Skeletal muscle satellite cell (primary cell): ENCODE measurements around the gene RASSF4.

Experiments used
- H3K27me3 ChIP-seq: 2 replicates; pipeline ENCODE4 v1.7.0; 2013; ENCODE audit warnings: low read length; ENCODE audit not compliant: control insufficient read depth, insufficient read depth
- H3K36me3 ChIP-seq: 2 replicates; pipeline ENCODE4 v1.7.0; 2013; ENCODE audit warnings: mild to moderate bottlenecking, control low read depth, low read length; ENCODE audit not compliant: insufficient read depth
- H3K4me1 ChIP-seq: 2 replicates; pipeline ENCODE4 v1.7.0; 2013; ENCODE audit warnings: low read length; ENCODE audit not compliant: control insufficient read depth, insufficient read depth
- H3K4me2 ChIP-seq: 2 replicates; pipeline ENCODE4 v1.7.0; 2013; ENCODE audit warnings: mild to moderate bottlenecking, low read length
- H3K4me3 ChIP-seq: 2 replicates; pipeline ENCODE4 v1.7.0; 2013; ENCODE audit warnings: low read length
- H3K9ac ChIP-seq: 2 replicates; pipeline ENCODE4 v1.7.0; 2013; ENCODE audit warnings: mild to moderate bottlenecking, low read depth, low read length, moderate library complexity
- H3K9me3 ChIP-seq: replicated peaks from 2 replicates; pipeline ENCODE4 v1.7.0; 2013; ENCODE audit warnings: mild to moderate bottlenecking, control low read depth, low read length

Gene RASSF4

DNA sequence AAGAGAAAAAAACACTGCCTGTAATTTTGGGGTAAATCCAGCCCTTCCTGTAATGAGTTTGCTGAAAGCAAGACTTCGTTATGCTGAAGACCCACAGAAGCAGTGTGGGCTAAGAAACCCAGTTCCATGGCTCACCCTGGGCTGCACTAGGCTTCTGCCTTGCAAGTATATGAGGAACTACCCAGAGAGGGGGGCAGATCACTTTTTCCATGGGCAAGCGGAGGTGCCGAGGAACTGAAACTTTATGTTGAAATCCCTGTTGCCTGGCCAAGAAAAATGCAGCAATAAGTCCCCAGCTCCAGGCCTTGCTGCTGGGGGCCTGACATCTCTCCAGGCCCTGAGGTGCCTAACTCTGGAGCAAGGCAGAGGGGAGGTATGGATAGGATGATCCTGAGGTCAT, 8.5 kb downstream of the RASSF4 start:
- Histone ChIP-seq H3K9ac (peak overlapping the region; percentile 34), H3K36me3 (peaks cover 6% of the 10 kb centered on the region), H3K9me3 (no peaks in the 10 kb centered on the region), H3K27me3 (no peaks in the 10 kb centered on the region), H3K4me3 (no peak overlapping the region), H3K4me2 (peak overlapping the region; percentile 65), H3K4me1 (peaks cover 48% of the 10 kb centered on the region)

DNA sequence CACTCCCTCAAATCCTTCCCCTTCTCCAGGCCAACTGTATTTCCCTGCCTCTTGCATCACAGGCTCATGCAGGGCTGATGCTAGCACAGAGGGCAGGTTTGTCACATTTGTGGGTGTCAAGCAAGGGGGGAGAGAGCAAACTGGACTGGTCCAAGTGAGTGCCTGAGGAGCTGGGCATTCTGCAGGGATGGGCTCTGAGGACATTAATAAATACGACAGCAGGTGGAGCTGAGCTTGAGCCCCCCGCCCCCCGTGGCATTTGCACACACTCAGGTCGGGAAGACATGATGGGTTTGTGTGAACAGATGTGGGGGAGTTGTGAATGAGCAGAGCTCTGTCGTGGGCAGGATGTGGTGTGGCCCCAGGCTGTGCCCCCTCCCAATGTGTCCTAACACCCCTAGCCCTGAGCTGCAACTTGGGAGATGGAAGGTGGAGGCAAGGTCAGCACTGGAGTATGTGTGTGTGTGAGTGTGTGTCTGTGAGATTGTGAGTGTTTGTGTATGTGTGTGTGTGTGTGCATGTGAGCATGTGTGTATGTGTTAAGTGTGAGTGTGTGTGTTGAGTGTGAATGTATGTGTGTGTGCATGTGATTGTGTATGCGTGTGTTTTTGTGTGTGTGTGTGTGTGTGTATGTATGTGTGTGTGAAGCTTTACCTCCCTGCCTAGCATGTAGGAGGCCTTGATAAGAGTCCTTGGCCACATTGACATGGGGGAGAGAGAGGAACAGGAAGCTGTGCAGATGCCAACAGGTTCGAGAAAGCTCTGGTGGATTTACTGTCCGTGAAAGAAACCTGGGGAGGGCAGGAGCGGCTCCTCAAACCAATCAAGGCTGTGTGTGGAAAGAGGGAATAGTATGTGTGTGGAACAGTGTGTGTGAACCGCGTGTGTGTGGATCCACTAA, 9.1 kb downstream of the RASSF4 start:
- H3K27me3 ChIP-seq: no peaks in the 10 kb centered on the region
- peaks cover 41% of the 10 kb centered on the region for H3K4me1 ChIP-seq
- peak overlapping the region; percentile 65 for H3K4me2 ChIP-seq
- H3K9ac ChIP-seq: no peak overlapping the region
- H3K4me3 ChIP-seq: no peak overlapping the region
- no peaks in the 10 kb centered on the region for H3K9me3 ChIP-seq
- peaks cover 6% of the 10 kb centered on the region for H3K36me3 ChIP-seq

DNA sequence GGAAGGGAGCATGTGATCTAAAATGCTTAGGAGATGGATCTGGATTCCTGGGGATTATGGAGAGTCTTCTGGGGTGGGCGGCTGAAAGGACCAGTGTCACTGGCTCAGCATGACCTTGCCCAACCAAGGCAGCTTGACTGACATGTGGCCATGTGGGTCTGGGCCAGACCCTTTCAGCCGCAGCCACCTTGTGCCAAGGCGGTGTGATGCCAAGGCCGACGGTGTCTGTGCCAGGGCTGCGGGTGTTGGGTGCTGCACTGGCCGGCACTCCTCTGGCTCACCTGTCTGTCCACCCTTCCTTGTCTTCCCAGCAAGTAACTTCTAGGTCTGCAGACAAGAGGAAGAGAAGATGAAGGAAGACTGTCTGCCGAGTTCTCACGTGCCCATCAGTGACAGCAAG, 10.3 kb downstream of the RASSF4 start:
- H3K9me3 ChIP-seq: no peaks in the 10 kb centered on the region
- peaks cover 40% of the 10 kb centered on the region for H3K4me1 ChIP-seq
- H3K4me3 ChIP-seq: no peak overlapping the region
- H3K27me3 ChIP-seq: no peaks in the 10 kb centered on the region
- H3K9ac ChIP-seq: no peak overlapping the region
- no peak overlapping the region for H3K4me2 ChIP-seq
- H3K36me3 ChIP-seq: peaks cover 6% of the 10 kb centered on the region

DNA sequence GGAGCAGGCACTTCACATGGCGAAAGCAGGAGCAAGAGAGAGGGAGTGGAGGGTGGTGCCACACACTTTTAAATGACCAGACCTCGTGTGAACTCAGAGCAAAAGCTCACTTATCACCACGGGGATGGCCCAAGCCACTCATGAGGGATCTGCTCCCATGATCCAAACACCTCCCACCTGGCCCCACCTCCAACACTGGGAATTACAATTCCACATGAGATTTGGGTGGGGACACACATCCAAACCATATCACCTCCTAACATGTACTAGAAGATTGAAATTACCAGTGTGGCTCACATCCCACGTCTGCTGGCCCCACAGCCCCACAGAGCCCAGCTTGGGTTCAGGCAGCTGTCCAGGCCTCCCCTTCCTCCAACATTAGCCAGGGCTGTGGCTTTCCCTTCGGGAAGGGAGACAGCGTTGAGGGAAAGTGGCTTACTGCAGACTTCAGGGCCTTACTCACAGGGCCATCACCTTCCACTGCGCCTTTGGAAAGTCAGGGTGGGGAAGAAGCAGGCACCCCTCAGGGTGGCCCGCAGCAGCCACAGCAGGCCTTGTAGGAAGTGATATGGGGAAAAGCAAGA, 11.3 kb downstream of the RASSF4 start:
- Histone ChIP-seq H3K27me3 (no peaks in the 10 kb centered on the region), H3K36me3 (peaks cover 6% of the 10 kb centered on the region), H3K9me3 (no peaks in the 10 kb centered on the region), H3K4me3 (no peak overlapping the region), H3K4me2 (no peak overlapping the region), H3K9ac (no peak overlapping the region), H3K4me1 (peaks cover 45% of the 10 kb centered on the region)

DNA sequence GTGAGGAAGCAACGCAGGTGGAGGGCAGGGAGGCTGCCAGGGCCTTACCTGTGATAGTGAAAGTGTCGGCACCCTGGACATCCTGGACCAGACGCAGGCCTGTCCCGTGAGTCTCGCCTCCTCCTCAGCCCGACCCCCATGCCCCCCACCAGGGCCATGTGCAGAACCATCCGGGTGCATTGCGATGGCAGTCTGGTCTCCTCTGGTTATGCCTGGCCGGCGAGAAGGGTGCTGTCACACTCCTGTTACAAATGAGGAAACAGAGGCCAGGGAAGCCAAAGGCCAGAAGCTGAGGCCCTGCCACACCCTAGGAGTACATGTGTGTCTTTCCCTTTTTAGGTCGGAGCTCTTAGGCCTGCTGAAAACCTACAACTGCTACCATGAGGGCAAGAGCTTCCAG, 11.8 kb downstream of the RASSF4 start:
- H3K36me3 ChIP-seq: peaks cover 6% of the 10 kb centered on the region
- H3K9me3 ChIP-seq: no peaks in the 10 kb centered on the region
- H3K4me1 ChIP-seq: peaks cover 45% of the 10 kb centered on the region
- H3K4me2 ChIP-seq: no peak overlapping the region
- H3K4me3 ChIP-seq: no peak overlapping the region
- H3K27me3 ChIP-seq: no peaks in the 10 kb centered on the region
- H3K9ac ChIP-seq: no peak overlapping the region

DNA sequence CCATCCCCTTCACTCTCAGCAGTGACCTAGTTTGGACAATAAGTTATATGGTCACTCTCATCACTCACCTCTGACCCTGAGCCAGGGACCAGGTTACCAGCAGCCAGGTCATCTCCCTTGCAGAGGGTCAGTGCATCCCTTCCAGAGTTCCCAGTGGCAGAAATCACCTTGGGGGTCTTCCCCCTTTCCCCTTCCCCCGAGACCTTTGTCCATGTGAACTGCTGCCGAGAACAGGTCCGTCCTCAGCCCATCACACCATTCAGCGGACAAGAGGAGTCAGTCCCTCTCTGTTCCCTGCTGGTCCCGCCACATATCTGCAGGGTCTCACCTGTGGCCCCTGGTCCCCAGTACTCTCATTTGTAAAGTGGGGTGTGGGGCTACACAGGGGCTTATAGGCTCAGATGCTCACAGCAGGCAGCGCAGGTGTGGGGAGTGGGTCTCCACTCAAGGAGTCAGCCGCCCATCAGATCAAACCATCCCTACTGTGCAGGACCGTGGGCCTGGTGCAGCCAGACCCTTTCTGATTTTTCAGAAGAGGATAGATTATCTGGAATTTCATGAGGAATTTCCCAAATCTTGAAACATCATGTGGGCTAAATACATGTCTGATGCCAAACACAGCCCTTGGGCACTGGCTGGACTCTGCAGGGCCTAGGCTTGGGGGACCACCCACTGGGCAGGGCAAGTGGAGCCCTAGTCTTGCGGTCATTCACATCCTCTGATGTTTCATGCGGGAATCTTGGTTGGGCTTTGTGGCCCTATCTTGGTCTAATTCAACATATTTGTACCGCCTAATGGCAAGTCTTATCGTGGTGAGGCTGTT, 12.5 kb downstream of the RASSF4 start:
- Histone ChIP-seq H3K9me3 (no peaks in the 10 kb centered on the region), H3K27me3 (no peaks in the 10 kb centered on the region), H3K4me2 (no peak overlapping the region), H3K9ac (no peak overlapping the region), H3K36me3 (peaks cover 6% of the 10 kb centered on the region), H3K4me1 (peaks cover 41% of the 10 kb centered on the region), H3K4me3 (no peak overlapping the region)

DNA sequence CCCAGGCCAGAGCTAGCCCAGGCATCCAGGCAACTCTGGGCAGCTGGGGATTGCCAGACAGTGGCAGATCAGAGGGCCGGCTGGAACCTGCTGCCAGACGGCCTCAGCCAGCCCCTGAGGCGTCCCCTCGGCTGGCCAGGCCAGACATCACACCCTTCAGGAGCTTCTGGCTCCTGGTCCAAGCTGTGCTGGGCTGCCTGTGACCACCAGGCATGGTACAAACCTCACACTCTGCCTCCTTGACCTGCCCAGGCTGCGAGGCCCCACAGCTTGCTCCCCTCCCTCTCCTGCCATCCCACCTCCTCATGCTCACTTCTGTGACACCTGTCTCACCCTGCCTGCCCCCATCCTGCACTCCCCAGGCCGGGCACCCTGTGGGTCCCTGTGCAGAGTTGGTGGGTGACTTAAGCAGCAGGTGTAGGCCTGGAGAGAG, 13.3 kb downstream of the RASSF4 start:
- peaks cover 6% of the 10 kb centered on the region for H3K36me3 ChIP-seq
- no peak overlapping the region for H3K4me2 ChIP-seq
- peaks cover 43% of the 10 kb centered on the region for H3K4me1 ChIP-seq
- H3K9ac ChIP-seq: no peak overlapping the region
- no peaks in the 10 kb centered on the region for H3K27me3 ChIP-seq
- no peak overlapping the region for H3K4me3 ChIP-seq
- no peaks in the 10 kb centered on the region for H3K9me3 ChIP-seq

DNA sequence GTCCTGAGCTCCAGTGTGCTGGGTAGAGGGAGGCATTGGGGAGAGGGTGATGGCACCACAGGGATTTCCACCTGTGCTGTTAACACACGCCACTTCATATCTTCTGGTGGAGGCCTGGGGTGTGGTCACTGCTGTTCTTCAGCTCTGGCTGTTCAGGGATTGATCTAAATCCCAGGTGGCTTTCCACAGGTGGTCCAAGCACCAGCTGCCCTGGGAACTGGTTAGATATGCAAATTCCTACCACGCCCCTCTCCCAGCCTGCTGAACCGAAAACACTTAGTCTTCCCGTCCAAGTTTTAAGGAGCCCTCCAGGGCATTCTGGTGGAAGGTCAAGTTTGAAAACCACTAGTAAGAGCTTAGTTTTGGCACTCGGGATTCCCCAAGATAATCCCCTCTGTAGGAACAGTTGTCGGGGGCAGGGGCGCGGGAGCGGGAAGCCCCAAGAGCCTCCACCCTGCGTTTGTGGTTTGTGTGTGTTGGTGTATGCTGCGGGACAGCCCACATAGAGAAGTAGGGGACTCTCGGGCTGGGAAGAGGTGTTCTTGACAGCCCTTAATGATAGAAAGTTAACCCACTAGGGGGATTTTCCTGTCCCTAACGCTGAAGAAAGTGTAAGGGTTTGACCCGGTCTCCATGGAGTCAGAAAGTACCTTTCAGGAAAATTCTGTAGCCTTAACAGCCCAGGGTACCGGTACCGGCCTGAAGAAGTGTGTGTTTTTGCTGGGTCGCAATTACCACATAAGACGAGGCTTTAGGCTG, 13.9 kb downstream of the RASSF4 start:
- no peaks in the 10 kb centered on the region for H3K27me3 ChIP-seq
- no peak overlapping the region for H3K9ac ChIP-seq

DNA sequence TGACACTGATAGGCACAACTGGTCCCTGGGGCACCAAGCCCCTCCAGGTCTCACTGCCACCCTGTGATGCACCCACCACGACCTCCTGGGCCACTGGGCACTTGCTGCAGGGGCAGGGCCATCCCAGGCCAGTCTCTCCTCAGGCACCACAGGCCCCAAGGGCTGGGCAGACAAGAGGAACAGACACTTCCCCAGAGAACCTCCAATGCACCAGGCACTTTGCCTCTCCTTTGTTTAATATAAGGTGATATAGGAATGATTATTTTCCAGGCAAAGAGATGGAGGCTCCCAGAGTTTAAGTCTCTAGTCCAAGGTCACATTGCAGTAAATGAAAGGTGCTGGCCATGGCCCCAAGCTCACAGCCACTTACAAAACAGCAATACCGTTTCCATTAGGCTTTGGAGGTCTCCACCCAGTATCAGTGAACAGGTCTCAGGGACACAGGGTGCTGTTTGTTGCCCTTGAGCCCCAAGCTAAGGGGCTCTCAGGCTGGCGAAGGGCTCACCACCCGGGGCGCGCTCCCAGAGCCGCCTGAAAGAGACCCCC, 14.6 kb downstream of the RASSF4 start:
- Histone ChIP-seq H3K4me1 (peaks cover 46% of the 10 kb centered on the region), H3K9ac (peak overlapping the region; percentile 64), H3K27me3 (no peaks in the 10 kb centered on the region), H3K4me2 (peak overlapping the region; percentile 81), H3K36me3 (peaks cover 6% of the 10 kb centered on the region), H3K4me3 (peak overlapping the region; percentile 59), H3K9me3 (no peaks in the 10 kb centered on the region)

More for the DNA sequence above, 13.9 kb downstream of the RASSF4 start:
- Histone ChIP-seq H3K4me3 (no peak overlapping the region), H3K4me1 (peaks cover 43% of the 10 kb centered on the region), H3K9me3 (no peaks in the 10 kb centered on the region), H3K4me2 (no peak overlapping the region), H3K36me3 (peaks cover 6% of the 10 kb centered on the region)

DNA sequence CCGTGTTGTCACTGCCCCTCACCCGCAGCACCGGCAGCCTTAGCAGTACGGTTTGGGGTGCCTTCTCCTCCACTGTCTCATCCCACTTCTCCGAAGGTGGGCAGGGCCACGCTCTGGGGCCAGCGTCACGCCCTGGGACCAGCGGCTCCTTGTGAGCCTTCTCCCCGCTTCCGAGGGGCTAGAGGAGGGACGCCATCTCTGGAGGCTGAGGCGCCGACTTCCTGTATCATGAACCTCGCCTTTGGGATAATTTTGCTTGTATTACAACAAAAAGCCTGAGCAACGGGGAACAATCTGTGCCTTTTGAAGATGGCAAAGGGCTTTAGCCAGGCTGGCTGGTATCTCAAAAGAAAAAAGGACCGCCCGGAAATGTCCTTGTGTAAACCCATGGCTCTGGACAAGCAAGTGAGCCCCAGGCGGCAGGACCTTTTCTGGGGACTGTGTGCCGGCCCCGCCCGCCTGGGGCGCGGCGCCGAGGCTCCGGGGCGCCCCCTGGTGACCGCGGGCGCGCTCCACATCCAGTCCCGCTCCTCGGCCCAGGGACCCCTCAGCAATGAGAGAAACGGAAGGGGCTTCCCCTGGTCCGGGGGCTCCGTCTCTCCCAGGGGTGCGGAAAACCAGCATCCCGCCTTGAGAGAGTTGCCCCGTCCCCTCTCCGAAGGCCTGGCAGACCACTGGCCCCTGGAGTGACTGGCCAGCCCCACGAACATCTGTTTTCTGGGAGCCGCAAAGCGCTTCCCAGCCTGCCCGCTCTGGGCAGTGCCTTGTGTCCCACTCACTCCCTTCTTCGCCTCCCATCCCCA, 15.2 kb downstream of the RASSF4 start:
- Histone ChIP-seq H3K9me3 (no peaks in the 10 kb centered on the region), H3K4me3 (peak overlapping the region; percentile 59), H3K27me3 (no peaks in the 10 kb centered on the region), H3K4me1 (peaks cover 53% of the 10 kb centered on the region), H3K9ac (peak overlapping the region; percentile 64), H3K4me2 (peak overlapping the region; percentile 81), H3K36me3 (peaks cover 6% of the 10 kb centered on the region)
